SK-N-SH treated with all-trans-retinoic acid at 6 μM for 48 hours (cell line): Measurements from ENCODE around the gene PTPRD.

Experiments
- ARNTL ChIP-seq: fragments of 450-650 bp; formaldehyde crosslinking; IDR thresholded peaks from 2 replicates; pipeline ENCODE4 v1.5.0; 2020; ENCODE audit warnings: low read depth, mild to moderate bottlenecking, moderate library complexity, borderline replicate concordance
- BACH2 ChIP-seq: fragments of 250-450 bp; sonication (Bioruptor Pico); IDR thresholded peaks from 2 replicates; pipeline ENCODE4 v1.9.0; 2021; ENCODE audit warnings: mild to moderate bottlenecking, borderline replicate concordance
- CREB5 ChIP-seq: fragments of 250-450 bp; sonication (Bioruptor Pico); IDR thresholded peaks from 2 replicates; pipeline ENCODE4 v1.5.1; 2020; ENCODE audit warnings: low read depth, mild to moderate bottlenecking, moderate library complexity
- CSRNP3 ChIP-seq: fragments of 250-450 bp; sonication (Bioruptor Pico); IDR thresholded peaks from 2 replicates; pipeline ENCODE4 v1.5.1; 2021; ENCODE audit warnings: mild to moderate bottlenecking, moderate library complexity
- ESRRG ChIP-seq: fragments of 250-450 bp; sonication (Bioruptor Pico); IDR thresholded peaks from 2 replicates; pipeline ENCODE4 v1.6.1; 2021; ENCODE audit warnings: mild to moderate bottlenecking
- ISL1 ChIP-seq: fragments of 250-450 bp; sonication (Bioruptor Pico); IDR thresholded peaks from 2 replicates; pipeline ENCODE4 v2.1.2; 2022; ENCODE audit warnings: mild to moderate bottlenecking, moderate library complexity
- PATZ1 ChIP-seq: fragments of 250-450 bp; sonication (Bioruptor Pico); IDR thresholded peaks from 2 replicates; pipeline ENCODE4 v1.8.0; 2020; ENCODE audit warnings: mild to moderate bottlenecking, moderate library complexity, borderline replicate concordance
- POU6F1 ChIP-seq: fragments of 250-450 bp; sonication (Bioruptor Pico); IDR thresholded peaks from 2 replicates; pipeline ENCODE4 v1.8.0; 2021; ENCODE audit warnings: low read depth, mild to moderate bottlenecking, moderate library complexity, borderline replicate concordance
- RARB ChIP-seq: fragments of 250-450 bp; sonication (Bioruptor Pico); IDR thresholded peaks from 2 replicates; pipeline ENCODE4 v1.8.0; 2021; ENCODE audit warnings: mild to moderate bottlenecking, moderate library complexity
- SNAI2 ChIP-seq: fragments of 250-450 bp; sonication (Bioruptor Pico); IDR thresholded peaks from 2 replicates; pipeline ENCODE4 v1.5.0; 2020; ENCODE audit warnings: mild to moderate bottlenecking, moderate library complexity
- TSHZ2 ChIP-seq: fragments of 250-450 bp; sonication (Bioruptor Pico); IDR thresholded peaks from 2 replicates; pipeline ENCODE4 v1.5.0; 2020; ENCODE audit warnings: mild to moderate bottlenecking, moderate library complexity
- ZC3H10 ChIP-seq: fragments of 250-450 bp; sonication (Bioruptor Pico); IDR thresholded peaks from 2 replicates; pipeline ENCODE4 v1.5.1; 2021; ENCODE audit warnings: mild to moderate bottlenecking, moderate library complexity
- ZNF565 ChIP-seq: fragments of 450-650 bp; formaldehyde crosslinking; conservative IDR thresholded peaks from 2 replicates; pipeline ENCODE4 v1.5.0; 2020; ENCODE audit warnings: low read depth, mild to moderate bottlenecking, moderate library complexity

GRCh38 chr9:8395022-8395421 lies 2217.8 kb downstream of the PTPRD start:
- TF ChIP-seq RARB (no peak), CREB5 (CRISPR knock-in tag) (no peak), TSHZ2 (no peak), ZNF565 (CRISPR knock-in tag) (no peak), ESRRG (CRISPR knock-in tag) (no peak), POU6F1 (no peak), PATZ1 (CRISPR knock-in tag) (no peak), CSRNP3 (CRISPR knock-in tag) (no peak), ZC3H10 (CRISPR knock-in tag) (no peak), ISL1 (no peak), BACH2 (CRISPR knock-in tag) (no peak), ARNTL (CRISPR knock-in tag) (no peak), SNAI2 (no peak)
